Endodermal cell (in vitro differentiated cells): Measurements from ENCODE around the gene ATG2B. TPM values are rescaled to one million over a fixed set of nuclear protein-coding genes. Genes with fewer than 3 reads are reported as not detected.

Source experiments
- DNase-seq: peaks from one replicate; pipeline ENCODE4 v3.0.0-alpha.2; 2017
- H3K27ac ChIP-seq: 2 replicates; pipeline ENCODE4 v1.5.1; 2013; ENCODE audit warnings: mild to moderate bottlenecking, low read depth, low read length, moderate library complexity
- H3K27me3 ChIP-seq: 2 replicates; pipeline ENCODE4 v1.6.1; 2013; ENCODE audit warnings: mild to moderate bottlenecking, low read length, moderate library complexity; ENCODE audit not compliant: insufficient read depth, control insufficient read depth, poor library complexity, severe bottlenecking
- H3K36me3 ChIP-seq: 2 replicates; pipeline ENCODE4 v1.7.0; 2013; ENCODE audit warnings: mild to moderate bottlenecking, low read length, moderate library complexity; ENCODE audit not compliant: control insufficient read depth, insufficient read depth
- H3K4me1 ChIP-seq: one replicate; pipeline ENCODE4 v1.7.0; 2013; ENCODE audit warnings: low read length; ENCODE audit not compliant: control insufficient read depth, insufficient read depth
- H3K4me3 ChIP-seq: 2 replicates; pipeline ENCODE4 v1.5.1; 2013; ENCODE audit warnings: mild to moderate bottlenecking, low read length, moderate library complexity
- H3K9ac ChIP-seq: 2 replicates; pipeline ENCODE4 v1.6.1; 2013; ENCODE audit warnings: mild to moderate bottlenecking, low read length, moderate library complexity; ENCODE audit not compliant: poor library complexity, severe bottlenecking; ENCODE audit errors: extremely low read depth
- H3K9me3 ChIP-seq: 2 replicates; pipeline ENCODE4 v1.6.1; 2013; ENCODE audit warnings: mild to moderate bottlenecking, low read length, moderate library complexity; ENCODE audit not compliant: control insufficient read depth
- H3K27ac Mint-ChIP-seq: 2 replicates; pipeline ENCODE4 v1.8.0; 2020; ENCODE audit warnings: mixed read lengths
- H3K27me3 Mint-ChIP-seq: 2 replicates; pipeline ENCODE4 v1.8.0; 2021; ENCODE audit warnings: mild to moderate bottlenecking, mixed read lengths; ENCODE audit not compliant: insufficient read depth
- H3K36me3 Mint-ChIP-seq: 2 replicates; pipeline ENCODE4 v1.8.0; 2020; ENCODE audit warnings: low read depth, mixed read lengths
- H3K4me1 Mint-ChIP-seq: 2 replicates; pipeline ENCODE4 v1.8.0; 2020; ENCODE audit warnings: mixed read lengths
- H3K4me3 Mint-ChIP-seq: 2 replicates; pipeline ENCODE4 v1.8.0; 2020; ENCODE audit warnings: mild to moderate bottlenecking, moderate library complexity, mixed read lengths
- H3K9me3 Mint-ChIP-seq: 2 replicates; pipeline ENCODE4 v1.8.0; 2020; ENCODE audit warnings: mild to moderate bottlenecking, mixed read lengths
- WGBS, 2 experiments: methylation state at CpG; one replicate each; pipeline versions ENCODE4 v1.1.5 to v1.1.7; 2013; ENCODE audit warnings: missing lambda C conversion rate in 2 of 2, mixed read lengths in 1 of 2; ENCODE audit not compliant: insufficient coverage in 1 of 2, insufficient read length in 1 of 2; 5-methylcytosine and 5-hydroxymethylcytosine counted together
- total RNA-seq, 2 donors: library from RNA; stranded (reverse); fragmentation: NEBNext Ultra II Directional in 1 of 2; extraction: Animal tissue kit (Norgen Biotek cat#: 25700) in 1 of 2; gene quantifications; 2 replicates in 1 of 2; 3 replicates in 1 of 2; pipeline ENCODE4 v1.2.1, GENCODE V29; 2021
- TF ChIP-seq, protein P1 (sequence below): fragments of 200-600 bp; sonication (generic); conservative IDR thresholded peaks from 2 replicates; pipeline ENCODE4 v1.5.0; 2021; ENCODE audit warnings: antibody characterized with exemption, mild to moderate bottlenecking

ATG2B gene
- total RNA-seq, 2 donors from 2014 or later: 9.7 to 14.1 TPM

DNA sequence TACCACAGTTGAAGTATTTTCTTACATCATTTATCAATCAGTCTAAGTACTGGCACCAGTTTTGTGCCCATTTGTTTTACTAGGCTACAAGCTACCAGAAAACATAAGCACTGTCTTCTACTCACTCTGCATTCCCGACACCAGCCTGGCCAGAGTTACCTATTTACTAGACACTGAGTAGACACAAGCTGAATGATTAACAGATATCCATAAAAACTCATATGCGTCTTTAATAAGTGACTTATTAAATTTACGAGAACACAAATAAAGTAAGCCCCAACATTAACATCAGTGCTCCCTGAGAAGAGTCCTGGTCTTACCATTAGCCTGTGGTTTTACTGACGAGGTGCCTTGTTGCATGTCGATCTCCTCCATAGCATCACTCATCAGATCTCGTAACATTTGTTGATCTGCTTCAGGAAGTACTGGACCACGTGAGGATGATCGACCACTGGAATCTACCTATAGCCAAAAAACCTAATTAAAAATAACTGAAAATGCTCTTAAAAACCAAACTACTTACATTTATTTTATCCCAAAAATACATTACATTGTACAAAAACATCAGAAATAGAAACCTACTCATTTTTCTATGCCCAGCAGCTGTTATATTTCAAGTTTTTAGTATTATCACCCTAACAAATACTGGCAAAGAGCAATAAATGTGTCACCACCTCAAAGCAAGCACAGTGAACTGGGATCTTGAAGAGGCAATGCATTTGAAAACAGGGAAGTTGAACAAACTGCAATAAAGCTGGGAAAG is 53.8 kb downstream of the ATG2B start:
- Mint-ChIP-seq H3K4me3 (no peak overlapping the region), H3K36me3 (peaks cover 23% of the 10 kb centered on the region), H3K9me3 (no peaks in the 10 kb centered on the region), H3K27me3 (no peaks in the 10 kb centered on the region), H3K27ac (peak overlapping the region; percentile 4), H3K4me1 (no peaks in the 10 kb centered on the region)
- H3K27ac ChIP-seq: no peak overlapping the region
- no peaks in the 10 kb centered on the region for H3K27me3 ChIP-seq
- H3K36me3 ChIP-seq: peaks cover 30% of the 10 kb centered on the region
- H3K4me1 ChIP-seq: no peaks in the 10 kb centered on the region
- DNase-seq: no peak
- 94 to 98% methylated on average over 8 of the region's 8 CpGs for WGBS, 2 experiments
- no peaks in the 10 kb centered on the region for H3K9me3 ChIP-seq
- no peak overlapping the region for H3K4me3 ChIP-seq
- H3K9ac ChIP-seq: no peak overlapping the region
- TF ChIP-seq, protein P1, sequence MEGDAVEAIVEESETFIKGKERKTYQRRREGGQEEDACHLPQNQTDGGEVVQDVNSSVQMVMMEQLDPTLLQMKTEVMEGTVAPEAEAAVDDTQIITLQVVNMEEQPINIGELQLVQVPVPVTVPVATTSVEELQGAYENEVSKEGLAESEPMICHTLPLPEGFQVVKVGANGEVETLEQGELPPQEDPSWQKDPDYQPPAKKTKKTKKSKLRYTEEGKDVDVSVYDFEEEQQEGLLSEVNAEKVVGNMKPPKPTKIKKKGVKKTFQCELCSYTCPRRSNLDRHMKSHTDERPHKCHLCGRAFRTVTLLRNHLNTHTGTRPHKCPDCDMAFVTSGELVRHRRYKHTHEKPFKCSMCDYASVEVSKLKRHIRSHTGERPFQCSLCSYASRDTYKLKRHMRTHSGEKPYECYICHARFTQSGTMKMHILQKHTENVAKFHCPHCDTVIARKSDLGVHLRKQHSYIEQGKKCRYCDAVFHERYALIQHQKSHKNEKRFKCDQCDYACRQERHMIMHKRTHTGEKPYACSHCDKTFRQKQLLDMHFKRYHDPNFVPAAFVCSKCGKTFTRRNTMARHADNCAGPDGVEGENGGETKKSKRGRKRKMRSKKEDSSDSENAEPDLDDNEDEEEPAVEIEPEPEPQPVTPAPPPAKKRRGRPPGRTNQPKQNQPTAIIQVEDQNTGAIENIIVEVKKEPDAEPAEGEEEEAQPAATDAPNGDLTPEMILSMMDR: no peak

DNA sequence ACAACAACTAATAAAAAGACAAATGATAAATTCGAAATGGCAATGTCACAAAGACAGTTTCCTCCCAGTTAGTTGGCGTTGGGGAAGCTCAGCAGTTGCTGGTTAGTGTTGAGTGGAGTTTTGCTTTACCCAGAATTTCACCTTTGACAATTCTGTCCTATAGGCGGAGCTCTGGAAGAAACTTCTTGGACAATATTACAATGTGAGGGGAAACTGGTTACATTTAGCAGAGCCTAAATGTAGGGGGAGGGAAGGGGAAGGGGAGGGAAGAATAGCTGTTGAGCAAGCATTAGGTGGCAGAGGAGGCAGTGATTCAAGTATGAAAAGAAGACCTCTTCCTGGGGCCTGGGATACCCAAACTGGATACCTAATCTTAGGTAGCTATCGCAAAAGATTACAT is 55.7 kb downstream of the ATG2B start:
- Histone ChIP-seq H3K27ac (no peak overlapping the region), H3K27me3 (no peaks in the 10 kb centered on the region), H3K9me3 (no peaks in the 10 kb centered on the region), H3K4me3 (no peak overlapping the region), H3K4me1 (no peaks in the 10 kb centered on the region), H3K9ac (no peak overlapping the region), H3K36me3 (peaks cover 33% of the 10 kb centered on the region)
- WGBS, 2 experiments: 97% methylated on average over 4 of the region's 4 CpGs; no CpG with 5 or more reads in 1 of the 2 experiments
- TF ChIP-seq, protein P1: peak; percentile 41
- H3K4me1 Mint-ChIP-seq: no peaks in the 10 kb centered on the region
- no peak for DNase-seq
- H3K9me3 Mint-ChIP-seq: no peaks in the 10 kb centered on the region
- H3K36me3 Mint-ChIP-seq: peaks cover 11% of the 10 kb centered on the region
- no peaks in the 10 kb centered on the region for H3K27me3 Mint-ChIP-seq
- H3K27ac Mint-ChIP-seq: no peak overlapping the region
- H3K4me3 Mint-ChIP-seq: no peak overlapping the region

DNA sequence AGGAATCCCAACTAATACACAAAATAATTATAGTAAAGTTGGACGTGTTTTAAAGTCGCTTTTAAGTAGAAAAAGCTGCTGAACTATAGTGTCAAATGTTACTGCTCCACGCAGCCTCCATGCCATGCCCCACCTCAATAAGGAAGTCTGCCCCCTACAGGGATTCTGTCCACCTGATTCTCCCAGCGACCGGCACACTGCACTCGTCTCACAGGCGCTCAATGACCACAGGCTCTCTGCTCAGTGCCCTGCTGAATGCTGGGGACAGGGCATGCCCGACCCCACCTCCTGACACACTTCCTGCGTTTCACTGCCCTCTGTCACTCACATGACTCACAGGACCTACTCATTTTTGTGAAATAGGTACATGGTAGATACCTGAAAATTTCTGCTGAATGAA is 58.2 kb downstream of the ATG2B start:
- Histone ChIP-seq H3K36me3 (peaks cover 36% of the 10 kb centered on the region), H3K4me3 (no peak overlapping the region), H3K27me3 (no peaks in the 10 kb centered on the region), H3K9me3 (no peaks in the 10 kb centered on the region), H3K27ac (no peak overlapping the region), H3K4me1 (no peaks in the 10 kb centered on the region), H3K9ac (no peak overlapping the region)
- no peaks in the 10 kb centered on the region for H3K9me3 Mint-ChIP-seq
- DNase-seq: peak; percentile 86
- TF ChIP-seq, protein P1: peak; percentile 78
- no peaks in the 10 kb centered on the region for H3K4me1 Mint-ChIP-seq
- peak overlapping the region; percentile 44 for H3K27ac Mint-ChIP-seq
- H3K36me3 Mint-ChIP-seq: peaks cover 15% of the 10 kb centered on the region
- no peak overlapping the region for H3K4me3 Mint-ChIP-seq
- no peaks in the 10 kb centered on the region for H3K27me3 Mint-ChIP-seq
- WGBS, 2 experiments: 59 to 77% methylated on average over 2 to 8 of the region's 9 CpGs
